Right lobe of liver (tissue), 4 donors: Measurements from ENCODE around the gene CELF2.
"Not testable (repeated sequence)": the region's sequence is repeated elsewhere in the genome, so short reads cannot be mapped to it uniquely, and the experiment has no call there.

Experiments
- CTCF ChIP-seq, 4 donors: fragments of 200-600 bp in 3 of 4; fragments of 450-650 bp in 1 of 4; IDR thresholded peaks; one replicate each; pipeline versions ENCODE4 v1.5.1 to v1.8.0; 2016 to 2022; ENCODE audit warnings: antibody characterized with exemption in 4 of 4, mild to moderate bottlenecking in 2 of 4
- POLR2A ChIP-seq: fragments of 450-650 bp; IDR thresholded peaks from one replicate; pipeline ENCODE4 v1.6.1; 2017; ENCODE audit warnings: antibody characterized with exemption, mild to moderate bottlenecking
- donor health status: DM: no; HTN: no; CAD: no.
- donor health status: DM: no; HTN: no; CAD: no.
- donor health status: DM: no; HTN: yes; CAD: no.

GRCh38 chr10:11127017-11127416 lies 109.3 kb downstream of the CELF2 start:
- not testable (repeated sequence) for TF ChIP-seq CTCF (IDR thresholded peaks at IDR 0.05); POLR2A
